ENCODE results near the gene SLC30A4. TPM values are rescaled to one million over a fixed set of nuclear protein-coding genes. Genes with fewer than 3 reads are reported as not detected.

The SLC30A4 gene
- total RNA-seq, 1 experiment from 2014 or later, result not detected

GRCh38 chr15:45441036-45441435, 81.5 kb downstream of the SLC30A4 start:
- H3K4ac ChIP-seq (ENCODE audit: low read depth, low read length), result no peak overlapping the region
- H3T11ph ChIP-seq (ENCODE audit: low read length), result no peak overlapping the region
- H3K36me3 Mint-ChIP-seq (ENCODE audit: insufficient read depth in 1 of 3, low read depth in 3 of 3), result no peaks in the 10 kb centered on the region
- H3K79me2 ChIP-seq (ENCODE audit: insufficient read depth, low read length), result no peaks in the 10 kb centered on the region
- no peaks in the 10 kb centered on the region for H3K9me3 Mint-ChIP-seq
- no peak overlapping the region for H3K56ac ChIP-seq (ENCODE audit: insufficient read length, low read depth, low read length)
- no peak overlapping the region for H3K4me3 Mint-ChIP-seq
- H4K8ac ChIP-seq (replicated peaks; ENCODE audit: insufficient read length, low read depth, low read length), result no peak overlapping the region
- no peaks in the 10 kb centered on the region for H3K27me3 ChIP-seq (ENCODE audit: insufficient read depth, low read length)
- H3K14ac ChIP-seq (ENCODE audit: insufficient read depth, low read length), result no peak overlapping the region
- no peaks in the 10 kb centered on the region for H4K20me1 ChIP-seq (ENCODE audit: control insufficient read depth, insufficient read depth, insufficient read length)
- no peak overlapping the region for H2BK12ac ChIP-seq (ENCODE audit: insufficient read length, low read depth, low read length)
- H2BK120ac ChIP-seq (ENCODE audit: low read depth, low read length, poor library complexity, severe bottlenecking), result no peak overlapping the region
- H3K4me2 ChIP-seq (ENCODE audit: insufficient read depth, insufficient read length, low read length), result no peak overlapping the region
- H3K4me1 Mint-ChIP-seq, result peaks cover 6 to 11% of the 10 kb centered on the region in 2 experiments
- no peak for DNase-seq
- no peak for TF ChIP-seq CTCF (conservative IDR thresholded peaks at IDR 0.05)
- no peaks in the 10 kb centered on the region for H3K23me2 ChIP-seq (ENCODE audit: insufficient read length, low read depth, low read length, poor library complexity, severe bottlenecking)
- H2AFZ ChIP-seq (ENCODE audit: low read length), result no peak overlapping the region
- no peak overlapping the region for H2BK20ac ChIP-seq (ENCODE audit: low read depth, low read length, poor library complexity, severe bottlenecking)
- H3K4me1 ChIP-seq (ENCODE audit: insufficient read depth, low read length), result peaks cover 3% of the 10 kb centered on the region; the same call in 1 of the 2 replicates
- H4K91ac ChIP-seq (ENCODE audit: insufficient read length, low read depth, low read length), result no peak overlapping the region
- no peak overlapping the region for H4K5ac ChIP-seq (ENCODE audit: insufficient read length, low read depth, low read length)
- H3K79me1 ChIP-seq (ENCODE audit: insufficient read depth, low read depth, low read length, poor library complexity, severe bottlenecking), result no peaks in the 10 kb centered on the region
- H3K9me3 ChIP-seq (ENCODE audit: control insufficient read depth, low read depth, low read length), result no peaks in the 10 kb centered on the region
- H3K27me3 Mint-ChIP-seq (ENCODE audit: low read depth), result peaks cover 42% of the 10 kb centered on the region
- H2BK15ac ChIP-seq (ENCODE audit: low read depth, low read length), result no peak overlapping the region
- H2AK5ac ChIP-seq (ENCODE audit: insufficient read length, low read length), result no peak overlapping the region
- no peak overlapping the region for H3K18ac ChIP-seq (ENCODE audit: insufficient read length, low read depth, low read length)
- no peak overlapping the region for H3K9ac ChIP-seq (ENCODE audit: extremely low read depth, insufficient read length, low read length)
- H2BK5ac ChIP-seq (ENCODE audit: insufficient read length, low read length), result no peak overlapping the region
- no peak overlapping the region for H3K27ac ChIP-seq (ENCODE audit: insufficient read length, low read depth, low read length)
- no peak overlapping the region for H3K27ac Mint-ChIP-seq
- H3K23ac ChIP-seq (ENCODE audit: insufficient read length, low read depth, low read length), result no peak overlapping the region

Data from H9 (cell line).